DMS114 treated with DMSO at 0.1 percent for 48 hours (cell line): ENCODE measurements around the gene HSD3B1.
"Not testable (repeated sequence)": the region's sequence is repeated elsewhere in the genome, so short reads cannot be mapped to it uniquely, and the experiment has no call there.

Source experiments
- DNase-seq: peaks from one replicate; lab custom pipeline; 2025; ENCODE audit not compliant: unreplicated experiment; lab: John Stamatoyannopoulos, UW

HSD3B1 gene

GRCh38 chr1:119489201-119489600, 17.8 kb upstream of the HSD3B1 start:
- DNase-seq, result no peak

GRCh38 chr1:119490925-119491324, 16.1 kb upstream of the HSD3B1 start:
- DNase-seq, result no peak

GRCh38 chr1:119492763-119493162, 14.2 kb upstream of the HSD3B1 start:
- DNase-seq, result no peak

DNA sequence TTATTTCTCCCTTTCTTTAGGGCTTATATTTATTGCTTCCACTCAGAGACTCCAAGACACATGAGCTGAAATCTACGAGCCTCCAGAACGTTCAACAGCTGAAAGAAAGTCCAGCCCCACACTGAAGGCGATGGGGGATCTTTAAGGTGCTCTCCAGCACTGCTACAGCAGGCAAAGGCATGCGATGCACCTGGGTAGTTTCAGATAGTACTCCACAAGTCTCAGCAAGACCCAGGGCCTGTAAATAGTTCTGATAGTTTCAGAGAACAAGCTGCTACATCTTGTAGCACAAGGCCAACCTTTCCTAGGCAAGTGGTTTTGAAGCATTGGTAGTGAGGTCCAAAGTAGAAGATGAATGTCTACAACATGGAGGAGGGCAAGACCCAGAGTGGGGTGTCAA, 2.2 kb upstream of the HSD3B1 start:
- DNase-seq, result no peak

DNA sequence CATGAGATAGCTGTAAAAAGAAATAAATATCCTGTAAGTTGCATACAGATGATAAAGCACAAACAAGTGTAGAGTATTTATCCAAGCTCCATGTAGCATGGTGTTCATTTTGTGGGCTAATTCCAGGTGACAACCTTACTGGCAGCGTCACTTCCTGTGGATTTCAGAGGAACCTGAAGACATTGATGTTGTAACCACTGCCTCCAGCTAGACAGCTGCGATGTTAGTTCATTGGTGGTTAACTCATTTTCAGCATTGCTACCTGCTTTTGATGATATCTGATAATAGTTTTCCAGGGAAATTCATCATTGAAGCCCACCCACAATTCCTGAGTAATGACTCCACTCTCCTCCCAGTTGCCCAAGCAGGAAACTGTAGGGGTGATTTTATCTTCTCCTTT, 3.0 kb downstream of the HSD3B1 start:
- no peak for DNase-seq

- no peak for DNase-seq
Observed at GRCh38 chr1:119515221-119515620, 8.2 kb downstream of the HSD3B1 start.

GRCh38 chr1:119516247-119516646, 9.2 kb downstream of the HSD3B1 start:
- no peak for DNase-seq

DNA sequence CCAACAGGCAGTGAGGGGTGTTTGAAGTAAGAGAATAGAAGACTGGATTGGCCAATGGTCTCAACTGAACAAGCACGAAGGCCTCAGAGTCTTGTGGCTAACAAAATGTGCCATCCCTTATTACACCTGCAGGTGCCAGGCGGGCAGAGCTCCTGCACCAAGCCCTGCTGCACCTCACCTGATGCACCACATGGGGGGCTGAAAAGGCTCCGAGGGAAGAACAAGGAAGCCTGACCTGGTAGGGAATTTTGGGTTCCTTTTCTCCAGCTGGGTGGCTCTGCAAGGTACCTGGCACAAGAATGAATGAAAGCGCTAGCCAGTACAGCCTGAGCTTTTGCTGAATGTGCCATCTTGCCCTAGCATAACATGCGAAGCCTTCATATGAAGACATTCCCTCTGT, 9.7 kb downstream of the HSD3B1 start:
- no peak for DNase-seq

DNA sequence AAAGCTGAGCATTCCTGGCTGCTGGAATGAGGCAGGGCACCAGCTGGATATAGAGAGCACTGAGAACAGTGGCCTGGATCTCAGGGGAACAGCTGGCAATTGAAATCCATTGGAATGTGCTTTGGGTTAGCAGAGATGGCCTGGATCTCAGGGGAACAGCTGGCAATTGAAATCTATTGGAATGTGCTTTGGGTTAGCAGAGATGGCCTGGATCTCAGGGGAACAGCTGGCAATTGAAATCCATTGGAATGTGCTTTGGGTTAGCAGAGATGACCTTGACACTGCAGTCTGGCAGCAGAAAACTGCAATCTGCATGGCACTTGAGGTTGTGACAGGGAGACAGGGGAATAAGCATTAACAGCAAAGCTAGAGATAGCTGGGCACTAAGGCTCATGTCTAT, 10.7 kb downstream of the HSD3B1 start:
- not testable (repeated sequence) for DNase-seq

DNA sequence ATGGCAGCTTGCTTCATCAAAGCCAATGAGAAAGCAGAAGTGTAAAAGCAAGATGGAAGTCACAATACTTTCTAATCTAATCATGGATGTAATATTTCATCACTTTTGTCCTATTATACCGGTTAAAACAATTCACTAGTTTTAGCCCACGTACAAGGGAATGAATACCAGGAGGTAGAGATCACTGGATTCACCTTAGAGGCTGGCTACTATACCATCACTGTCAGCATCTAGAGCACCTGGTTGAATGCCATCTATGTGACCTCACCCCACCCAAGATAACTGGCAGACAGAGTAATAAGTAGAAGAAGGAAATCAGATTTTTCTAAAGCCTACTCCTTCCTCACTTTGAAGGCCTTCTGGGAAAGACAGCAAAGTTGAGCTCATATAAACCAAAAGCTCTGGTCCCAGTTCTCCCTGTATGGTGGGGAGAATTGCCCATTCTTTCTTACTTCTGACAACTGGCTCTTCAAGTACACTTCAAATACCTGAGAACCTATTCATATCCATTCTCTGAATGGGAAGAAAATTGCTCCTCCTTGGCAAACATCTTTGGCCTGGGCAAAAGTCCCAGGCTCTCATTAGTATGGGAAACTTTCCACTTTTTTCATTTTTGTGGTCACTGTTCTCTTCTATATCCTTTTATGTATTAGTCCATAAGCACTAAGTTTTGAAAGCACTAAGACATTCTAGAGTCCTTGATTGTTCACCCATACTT, 24.8 kb downstream of the HSD3B1 start:
- no peak for DNase-seq

GRCh38 chr1:119532324-119532910, 25.4 kb downstream of the HSD3B1 start:
- DNase-seq, result no peak

DNA sequence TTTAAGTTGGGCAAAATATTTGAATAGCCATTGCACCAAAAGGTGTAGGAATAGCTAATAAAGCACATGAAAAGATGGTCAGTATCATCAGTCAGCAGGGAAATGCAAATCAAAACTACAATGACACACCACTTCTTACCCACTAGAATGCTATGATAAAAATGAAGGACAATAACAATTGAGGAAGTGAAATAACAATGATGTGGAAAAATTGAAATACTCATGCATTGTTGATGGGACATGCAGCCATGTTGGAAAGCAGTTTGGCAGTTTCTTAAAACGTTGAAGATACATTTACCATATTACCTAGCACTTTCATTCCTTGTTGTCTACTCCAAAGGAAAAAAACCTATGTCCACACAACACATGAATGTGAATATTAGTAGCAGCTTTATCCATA, 28.4 kb downstream of the HSD3B1 start:
- no peak for DNase-seq

GRCh38 chr1:119537966-119538365, 31.0 kb downstream of the HSD3B1 start:
- DNase-seq, result no peak

- no peak for DNase-seq
Observed at GRCh38 chr1:119539636-119540035, 32.6 kb downstream of the HSD3B1 start.

DNA sequence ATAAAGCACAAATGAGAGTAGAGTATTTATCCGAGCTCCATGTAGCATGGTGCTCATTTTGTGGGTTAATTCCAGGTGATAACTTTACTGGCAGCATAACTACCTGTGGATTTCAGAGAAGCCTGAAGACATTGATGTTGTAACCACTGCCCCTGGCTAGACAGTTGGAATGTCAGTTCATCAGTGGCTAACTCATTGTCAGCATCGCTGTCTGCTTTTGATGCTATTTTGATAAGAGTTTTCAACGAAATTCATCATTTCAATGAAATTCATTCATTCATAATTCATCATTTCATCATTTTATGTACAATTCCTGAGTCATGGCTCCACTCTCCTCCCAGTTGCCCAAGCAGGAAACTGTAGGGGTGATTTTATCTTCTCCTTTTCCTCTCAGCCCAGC, 34.4 kb downstream of the HSD3B1 start:
- DNase-seq, result no peak

- no peak for DNase-seq
Observed at GRCh38 chr1:119542492-119542946, 35.5 kb downstream of the HSD3B1 start.

- no peak for DNase-seq
Observed at GRCh38 chr1:119544165-119544762, 37.3 kb downstream of the HSD3B1 start.

- DNase-seq, result no peak
Observed at GRCh38 chr1:119546641-119547040, 39.6 kb downstream of the HSD3B1 start.

DNA sequence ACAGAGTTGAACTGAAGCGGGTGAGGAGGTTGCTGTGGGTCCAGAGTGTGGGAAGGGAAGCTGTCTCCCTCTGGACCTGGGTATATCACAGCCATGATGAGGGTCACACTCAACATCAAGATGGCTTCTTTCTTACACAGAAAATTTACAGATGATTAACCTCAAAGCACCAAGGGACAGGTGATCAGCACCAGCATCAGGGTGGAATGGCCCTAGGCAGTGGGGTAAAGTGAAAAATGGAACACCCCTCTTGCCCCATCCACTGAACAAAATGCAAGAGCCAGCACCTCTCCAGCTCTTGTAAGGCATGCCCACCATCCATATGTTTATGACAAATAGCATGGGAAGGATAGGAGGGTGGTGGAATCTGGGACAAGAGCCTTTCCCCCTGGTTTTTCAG, 40.3 kb downstream of the HSD3B1 start:
- no peak for DNase-seq

- no peak for DNase-seq
Observed at GRCh38 chr1:119547805-119548204, 40.8 kb downstream of the HSD3B1 start.

DNA sequence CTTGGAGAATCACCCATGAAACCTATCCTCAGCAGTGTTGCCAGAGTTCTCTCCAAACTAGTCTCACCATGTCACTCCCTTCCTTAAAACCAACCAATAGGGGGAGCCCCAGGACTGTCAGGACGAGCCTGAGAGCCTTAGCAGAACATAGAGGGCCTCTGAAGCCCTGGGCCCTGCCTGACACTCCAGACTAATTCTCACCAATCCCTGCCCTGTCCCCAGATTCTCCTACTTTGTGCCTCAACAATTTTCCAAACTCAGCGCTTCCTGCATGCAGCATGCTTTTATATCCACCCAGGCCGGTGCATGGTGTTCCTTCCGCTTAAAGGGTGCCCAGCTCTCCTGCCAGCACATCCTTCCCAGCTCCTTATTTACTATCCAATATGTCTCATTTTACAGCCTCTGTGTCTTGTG, 42.7 kb downstream of the HSD3B1 start:
- peak; percentile 46 for DNase-seq

GRCh38 chr1:119550381-119550780, 43.4 kb downstream of the HSD3B1 start:
- no peak for DNase-seq
